GM13977 (cell line): ENCODE results near the gene SGO2.

Experiments
- DNase-seq: peaks from one replicate; pipeline ENCODE4 v3.0.0; 2012; ENCODE audit warnings: low spot score
- CTCF ChIP-seq: IDR thresholded peaks from 2 replicates; pipeline ENCODE4 v1.5.1; 2012; ENCODE audit warnings: mild to moderate bottlenecking, control low read depth; ENCODE audit not compliant: insufficient read depth; ENCODE audit errors: extremely low read depth, missing control alignments
- in situ Hi-C: fragments of 300-500 bp; cut with MboI; formaldehyde crosslinking; loops from one replicate; pipeline ENCODE4 v1.12.0; 2022; ENCODE audit warnings: low sequenced_read_pairs, low pct_unique_long_range_greater_than_20kb, mixed read lengths, inconsistent platforms; ENCODE audit not compliant: unreplicated experiment

The SGO2 gene

GRCh38 chr2:200578778-200579177 is 52.8 kb downstream of the SGO2 start:
- DNase-seq: no peak
- peak; percentile 42 for TF ChIP-seq CTCF
- in situ Hi-C loops: no loop called here

- TF ChIP-seq CTCF: no peak
- DNase-seq: peak; percentile 38
- in situ Hi-C loops: no loop called here
Observed at GRCh38 chr2:200584639-200585038, 58.6 kb downstream of the SGO2 start.

- no peak for DNase-seq
- TF ChIP-seq CTCF: no peak
- in situ Hi-C loops: no loop called here
Observed at GRCh38 chr2:200585340-200585729, 59.3 kb downstream of the SGO2 start.

GRCh38 chr2:200585730-200586643 is 60.0 kb downstream of the SGO2 start, which contains the start of gene AOX1:
AOX1 (plus strand) TSS chr2:200586014; CDS start chr2:200586109, 95 bp downstream.
- no peak for TF ChIP-seq CTCF
- in situ Hi-C loops: no loop called here
- DNase-seq: peak; percentile 34

- DNase-seq: no peak
- TF ChIP-seq CTCF: no peak
- in situ Hi-C loops: no loop called here
Observed at GRCh38 chr2:200586644-200586975, 60.6 kb downstream of the SGO2 start.

GRCh38 chr2:200587007-200587616 is 61.1 kb downstream of the SGO2 start:
- TF ChIP-seq CTCF: no peak
- in situ Hi-C loops: no loop called here
- DNase-seq: no peak
